Cardiac atrium fibroblast (primary cell): ENCODE measurements around the gene SYNPO2. TPM values are rescaled to one million over a fixed set of nuclear protein-coding genes. Genes with fewer than 3 reads are reported as not detected.

Source experiments
- total RNA-seq: library from RNA; depleted of rRNA; stranded (reverse); fragments of >200 nt; gene quantifications from 2 replicates; pipeline ENCODE4 v1.2.3, GENCODE V29; 2015

The SYNPO2 gene, protein sequence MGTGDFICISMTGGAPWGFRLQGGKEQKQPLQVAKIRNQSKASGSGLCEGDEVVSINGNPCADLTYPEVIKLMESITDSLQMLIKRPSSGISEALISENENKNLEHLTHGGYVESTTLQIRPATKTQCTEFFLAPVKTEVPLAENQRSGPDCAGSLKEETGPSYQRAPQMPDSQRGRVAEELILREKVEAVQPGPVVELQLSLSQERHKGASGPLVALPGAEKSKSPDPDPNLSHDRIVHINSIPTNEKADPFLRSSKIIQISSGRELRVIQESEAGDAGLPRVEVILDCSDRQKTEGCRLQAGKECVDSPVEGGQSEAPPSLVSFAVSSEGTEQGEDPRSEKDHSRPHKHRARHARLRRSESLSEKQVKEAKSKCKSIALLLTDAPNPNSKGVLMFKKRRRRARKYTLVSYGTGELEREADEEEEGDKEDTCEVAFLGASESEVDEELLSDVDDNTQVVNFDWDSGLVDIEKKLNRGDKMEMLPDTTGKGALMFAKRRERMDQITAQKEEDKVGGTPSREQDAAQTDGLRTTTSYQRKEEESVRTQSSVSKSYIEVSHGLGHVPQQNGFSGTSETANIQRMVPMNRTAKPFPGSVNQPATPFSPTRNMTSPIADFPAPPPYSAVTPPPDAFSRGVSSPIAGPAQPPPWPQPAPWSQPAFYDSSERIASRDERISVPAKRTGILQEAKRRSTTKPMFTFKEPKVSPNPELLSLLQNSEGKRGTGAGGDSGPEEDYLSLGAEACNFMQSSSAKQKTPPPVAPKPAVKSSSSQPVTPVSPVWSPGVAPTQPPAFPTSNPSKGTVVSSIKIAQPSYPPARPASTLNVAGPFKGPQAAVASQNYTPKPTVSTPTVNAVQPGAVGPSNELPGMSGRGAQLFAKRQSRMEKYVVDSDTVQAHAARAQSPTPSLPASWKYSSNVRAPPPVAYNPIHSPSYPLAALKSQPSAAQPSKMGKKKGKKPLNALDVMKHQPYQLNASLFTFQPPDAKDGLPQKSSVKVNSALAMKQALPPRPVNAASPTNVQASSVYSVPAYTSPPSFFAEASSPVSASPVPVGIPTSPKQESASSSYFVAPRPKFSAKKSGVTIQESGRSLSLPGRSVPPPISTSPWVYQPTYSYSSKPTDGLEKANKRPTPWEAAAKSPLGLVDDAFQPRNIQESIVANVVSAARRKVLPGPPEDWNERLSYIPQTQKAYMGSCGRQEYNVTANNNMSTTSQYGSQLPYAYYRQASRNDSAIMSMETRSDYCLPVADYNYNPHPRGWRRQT
- 4.2 and 11.2 TPM in 2 replicates for total RNA-seq

GRCh38 chr4:118888666-118889311 is at the start of gene SYNPO2:
TSS of gene SYNPO2 (plus strand) at chr4:118888854. CDS start at chr4:118889037, 183 bp downstream.

Other genes with a start within 250 kb of the SYNPO2 start
- 10.4 and 37.4 TPM in 2 replicates for gene METTL14, start 203.5 kb upstream of the SYNPO2 start, total RNA-seq
- gene SEC24D, start 52.7 kb upstream of the SYNPO2 start, total RNA-seq = 134 and 138 TPM in 2 replicates
- gene MYOZ2, start 247.0 kb downstream of the SYNPO2 start, total RNA-seq = 0.16 and 1.8 TPM in 2 replicates